Measurements from ENCODE around the gene SFTA2. TPM values are rescaled to one million over a fixed set of nuclear protein-coding genes. Genes with fewer than 3 reads are reported as not detected.
A peak's percentile ranks its signal among the peaks of the same experiment; 100 is the strongest.

Gene SFTA2
- total and polyA plus RNA-seq, 9 of the 15 experiments (the other 6 are each of a cell fraction or from before 2014, with no cell fraction given): not detected

DNA sequence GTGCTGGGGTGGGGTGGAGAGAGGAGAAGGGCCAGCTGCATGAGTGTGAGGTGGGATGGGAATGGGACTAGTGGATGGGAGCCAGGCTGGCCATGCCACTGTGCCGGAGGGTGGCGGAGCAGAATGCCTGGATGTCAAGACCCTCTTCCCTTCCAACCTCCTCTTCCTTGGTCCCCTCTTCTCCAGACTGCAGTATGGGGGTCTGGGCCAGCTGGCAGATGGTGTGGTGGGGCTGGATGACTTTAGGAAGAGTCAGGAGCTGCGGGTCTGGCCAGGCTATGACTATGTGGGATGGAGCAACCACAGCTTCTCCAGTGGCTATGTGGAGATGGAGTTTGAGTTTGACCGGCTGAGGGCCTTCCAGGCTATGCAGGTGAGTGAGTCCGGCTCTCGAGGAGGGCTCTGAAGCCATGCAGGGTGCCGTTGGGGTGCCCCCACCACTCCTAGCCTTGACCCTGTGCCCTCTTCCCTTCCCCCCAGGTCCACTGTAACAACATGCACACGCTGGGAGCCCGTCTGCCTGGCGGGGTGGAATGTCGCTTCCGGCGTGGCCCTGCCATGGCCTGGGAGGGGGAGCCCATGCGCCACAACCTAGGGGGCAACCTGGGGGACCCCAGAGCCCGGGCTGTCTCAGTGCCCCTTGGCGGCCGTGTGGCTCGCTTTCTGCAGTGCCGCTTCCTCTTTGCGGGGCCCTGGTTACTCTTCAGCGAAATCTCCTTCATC is 40.0 kb downstream of the SFTA2 start:
- TF ChIP-seq RBFOX2 (IDR thresholded peaks at IDR 0.05; ENCODE audit: low read depth, low read length) (0 out of 2 replicates have a peak, but pooled peaks have one; percentile 17), POLR2G (IDR thresholded peaks at IDR 0.05; ENCODE audit: low read depth, low read length) (peak; percentile 44; the same call in 1 of the 2 replicates), ZBTB40 (IDR thresholded peaks at IDR 0.05) (no peak), ZBTB40 (CRISPR knock-in tag; IDR thresholded peaks at IDR 0.05) (no peak)
- peak overlapping the region in 1 of 2 experiments; percentile 33; a peak in 2 of 4 replicates for H3K9ac ChIP-seq (ENCODE audit: insufficient read depth in 1 of 2, low read depth in 2 of 2, low read length in 2 of 2)
- ChIA-PET POLR2A (interaction anchor here (0.7 to 1.9 kb wide), 2 partner anchors 12 to 19 kb away, joined by 3 to 8 read pairs; no protein-coding TSS in a partner anchor), CTCF (ENCODE audit: low intra/inter-chr PET ratio) (no interaction called here)
- 89% methylated on average over 15 of the region's 21 CpGs for WGBS (ENCODE audit: insufficient coverage, low coverage, missing lambda C conversion rate)
- no peak for FAIRE-seq
- intact Hi-C loops (cut with micrococcal nuclease): no loop called here
- peaks cover 19% of the 10 kb centered on the region for H3K79me2 ChIP-seq (ENCODE audit: control insufficient read depth, insufficient read depth, low read length)
- no peak for ATAC-seq
- H3K27ac ChIP-seq (ENCODE audit: extremely low read depth, low read depth, low read length): no peak overlapping the region
- no TSS peak for BruUV-seq (replicated peaks)
- no peaks in the 10 kb centered on the region for H3K27me3 ChIP-seq (ENCODE audit: control insufficient read depth in 2 of 2, insufficient read depth in 2 of 2, low read length in 2 of 2)
- in situ Hi-C loops (cut with MboI): no loop called here
- H3K9me3 ChIP-seq (replicated peaks; ENCODE audit: control insufficient read depth, insufficient read depth, low read depth, low read length): no peaks in the 10 kb centered on the region
- H2AFZ ChIP-seq (ENCODE audit: low read depth, low read length): no peak overlapping the region
- H3K9me1 ChIP-seq (ENCODE audit: control insufficient read depth, insufficient read depth, low read length): no peaks in the 10 kb centered on the region
- no peak overlapping the region for H3K4me3 ChIP-seq
- peaks cover under 1% of the 10 kb centered on the region for H4K20me1 ChIP-seq (replicated peaks; ENCODE audit: control insufficient read depth, insufficient read depth, low read length)
- no peak overlapping the region for H3K4me2 ChIP-seq (ENCODE audit: insufficient read depth, low read length)
- H3K4me1 ChIP-seq (replicated peaks in 1 of 2; ENCODE audit: control insufficient read depth in 2 of 2, insufficient read depth in 2 of 2, low read length in 2 of 2): peaks cover 5 to 20% of the 10 kb centered on the region in 2 experiments
- H3K36me3 ChIP-seq (ENCODE audit: control insufficient read depth, insufficient read depth, low read length): peaks cover 73% of the 10 kb centered on the region
- DNase-seq (ENCODE audit: extremely low read depth in 1 of 4, low spot score in 3 of 4): no peak

All from K562 (cell line).